HepG2 (cell line): ENCODE data around the gene SYNJ2. TPM values are rescaled to one million over a fixed set of nuclear protein-coding genes. Genes with fewer than 3 reads are reported as not detected.
A peak's percentile ranks its signal among the peaks of the same experiment; 100 is the strongest.

Experiments used
- CAMTA2 ChIP-seq: sonication (generic); formaldehyde crosslinking; IDR thresholded peaks from 2 replicates; pipeline ENCODE4 v1.4.0; 2020; ENCODE audit warnings: mild to moderate bottlenecking, missing genetic modification reagents, borderline replicate concordance
- CREBL2 ChIP-seq: sonication (generic); formaldehyde crosslinking; IDR thresholded peaks from 2 replicates; pipeline ENCODE4 v1.8.1; 2023; ENCODE audit warnings: missing genetic modification reagents, mild to moderate bottlenecking, borderline replicate concordance
- EED ChIP-seq: sonication (generic); formaldehyde crosslinking; IDR thresholded peaks from 2 replicates; pipeline ENCODE4 v1.5.0; 2020; ENCODE audit warnings: mild to moderate bottlenecking, missing genetic modification reagents
- EZH2 ChIP-seq: conservative IDR thresholded peaks from 2 replicates; pipeline ENCODE4 v1.6.1; 2012; ENCODE audit warnings: mild to moderate bottlenecking, low read depth, low read length, moderate library complexity
- HNF4A ChIP-seq: sonication (generic); formaldehyde crosslinking; IDR thresholded peaks from 2 replicates; pipeline ENCODE4 v1.4.0; 2020; ENCODE audit warnings: missing genetic modification reagents
- HNF4G ChIP-seq, 2 experiments: sonication (generic) in 1 of 2; formaldehyde crosslinking in 1 of 2; IDR thresholded peaks; 2 replicates each; pipeline versions ENCODE4 v1.4.0 to v1.6.1; 2011 to 2020; ENCODE audit warnings: borderline replicate concordance in 2 of 2, low read depth in 2 of 2, mild to moderate bottlenecking in 2 of 2, low read length in 1 of 2, missing genetic modification reagents in 1 of 2, moderate library complexity in 1 of 2
- MTERF4 ChIP-seq: sonication (generic); formaldehyde crosslinking; IDR thresholded peaks from 2 replicates; pipeline ENCODE4 v1.8.0; 2023; ENCODE audit warnings: mild to moderate bottlenecking, missing genetic modification reagents
- NR2C2 ChIP-seq: sonication (generic); formaldehyde crosslinking; IDR thresholded peaks from 2 replicates; pipeline ENCODE4 v1.4.0; 2020; ENCODE audit warnings: missing genetic modification reagents, mild to moderate bottlenecking, moderate library complexity, borderline replicate concordance
- PAF1 ChIP-seq: IDR thresholded peaks from 2 replicates; pipeline ENCODE4 v1.6.1; 2016; ENCODE audit warnings: missing genetic modification reagents, missing compliant biosample characterization
- SMARCC2 ChIP-seq: fragments of 450-650 bp; IDR thresholded peaks from 2 replicates; pipeline ENCODE4 v1.6.1; 2017; ENCODE audit warnings: antibody characterized with exemption, mild to moderate bottlenecking
- ZNF136 ChIP-seq: sonication (generic); formaldehyde crosslinking; IDR thresholded peaks from 2 replicates; pipeline ENCODE4 v1.8.1; 2022; ENCODE audit warnings: low read depth, mild to moderate bottlenecking, moderate library complexity, missing genetic modification reagents
- ZNF160 ChIP-seq: sonication (generic); formaldehyde crosslinking; IDR thresholded peaks from 2 replicates; pipeline ENCODE4 v1.8.0; 2022; ENCODE audit warnings: mild to moderate bottlenecking, inconsistent platforms, missing genetic modification reagents
- ZNF207 ChIP-seq: fragments of 450-650 bp; IDR thresholded peaks from 2 replicates; pipeline ENCODE4 v1.6.1; 2016; ENCODE audit warnings: antibody characterized with exemption, borderline replicate concordance
- ZNF224 ChIP-seq: sonication (generic); formaldehyde crosslinking; IDR thresholded peaks from 2 replicates; pipeline ENCODE4 v1.5.0; 2020; ENCODE audit warnings: mild to moderate bottlenecking, missing genetic modification reagents
- ZNF232 ChIP-seq: sonication (generic); formaldehyde crosslinking; IDR thresholded peaks from 2 replicates; pipeline ENCODE4 v1.4.0; 2020; ENCODE audit warnings: missing genetic modification reagents, borderline replicate concordance
- ZNF274 ChIP-seq: sonication (generic); formaldehyde crosslinking; IDR thresholded peaks from 2 replicates; pipeline ENCODE4 v1.5.1; 2020; ENCODE audit warnings: mild to moderate bottlenecking, missing genetic modification reagents
- ZNF484 ChIP-seq: sonication (generic); formaldehyde crosslinking; IDR thresholded peaks from 2 replicates; pipeline ENCODE4 v1.5.1; 2020; ENCODE audit warnings: mild to moderate bottlenecking, low read depth, missing genetic modification reagents, borderline replicate concordance
- ZNF740 ChIP-seq: sonication (generic); formaldehyde crosslinking; IDR thresholded peaks from 2 replicates; pipeline ENCODE4 v1.4.0; 2020; ENCODE audit warnings: missing genetic modification reagents
- polyA plus RNA-seq, 8 experiments: library from polyadenylated mRNA; depleted of rRNA in 3 of 8; stranded (reverse) in 7 of 8; unstranded in 1 of 8; fragments of >200 nt; fragmentation: Illumina TruSeq in 4 of 8; extraction: Trizol in 4 of 8; gene quantifications; 2 replicates each; pipeline versions ENCODE4 v1.2.1 to v1.2.3, GENCODE V29; 2011 to 2016; ENCODE audit warnings: low read depth in 4 of 8, missing spikeins in 1 of 8, mixed read lengths in 1 of 8; ENCODE audit not compliant: insufficient read depth in 1 of 8
- total RNA-seq, 5 experiments: library from RNA; depleted of rRNA; stranded (reverse); fragments of >200 nt; fragmentation: Illumina TruSeq; extraction: Trizol; gene quantifications; 2 replicates each; pipeline ENCODE4 v1.2.3, GENCODE V29; 2016; ENCODE audit warnings: low read depth in 1 of 5
- TF ChIP-seq, protein P1 (sequence below): sonication (generic); formaldehyde crosslinking; IDR thresholded peaks from 2 replicates; pipeline ENCODE4 v1.5.1; 2020; ENCODE audit warnings: mild to moderate bottlenecking, missing genetic modification reagents, moderate library complexity
- TF ChIP-seq, protein P2 (sequence below): sonication (generic); formaldehyde crosslinking; IDR thresholded peaks from 2 replicates; pipeline ENCODE4 v1.5.0; 2020; ENCODE audit warnings: missing genetic modification reagents, mild to moderate bottlenecking, borderline replicate concordance
- TF ChIP-seq, protein P3 (sequence below): sonication (generic); formaldehyde crosslinking; IDR thresholded peaks from 2 replicates; pipeline ENCODE4 v1.8.1; 2023; ENCODE audit warnings: mild to moderate bottlenecking, missing genetic modification reagents, borderline replicate concordance

Gene SYNJ2
- total and polyA plus RNA-seq, 2 of the 13 experiments (the other 11 are each of a cell fraction or from before 2014, with no cell fraction given): 39.1 to 57.6 TPM

GRCh38 chr6:158049055-158050028 is 67.7 kb downstream of the SYNJ2 start (continued):
- TF ChIP-seq, protein P1, sequence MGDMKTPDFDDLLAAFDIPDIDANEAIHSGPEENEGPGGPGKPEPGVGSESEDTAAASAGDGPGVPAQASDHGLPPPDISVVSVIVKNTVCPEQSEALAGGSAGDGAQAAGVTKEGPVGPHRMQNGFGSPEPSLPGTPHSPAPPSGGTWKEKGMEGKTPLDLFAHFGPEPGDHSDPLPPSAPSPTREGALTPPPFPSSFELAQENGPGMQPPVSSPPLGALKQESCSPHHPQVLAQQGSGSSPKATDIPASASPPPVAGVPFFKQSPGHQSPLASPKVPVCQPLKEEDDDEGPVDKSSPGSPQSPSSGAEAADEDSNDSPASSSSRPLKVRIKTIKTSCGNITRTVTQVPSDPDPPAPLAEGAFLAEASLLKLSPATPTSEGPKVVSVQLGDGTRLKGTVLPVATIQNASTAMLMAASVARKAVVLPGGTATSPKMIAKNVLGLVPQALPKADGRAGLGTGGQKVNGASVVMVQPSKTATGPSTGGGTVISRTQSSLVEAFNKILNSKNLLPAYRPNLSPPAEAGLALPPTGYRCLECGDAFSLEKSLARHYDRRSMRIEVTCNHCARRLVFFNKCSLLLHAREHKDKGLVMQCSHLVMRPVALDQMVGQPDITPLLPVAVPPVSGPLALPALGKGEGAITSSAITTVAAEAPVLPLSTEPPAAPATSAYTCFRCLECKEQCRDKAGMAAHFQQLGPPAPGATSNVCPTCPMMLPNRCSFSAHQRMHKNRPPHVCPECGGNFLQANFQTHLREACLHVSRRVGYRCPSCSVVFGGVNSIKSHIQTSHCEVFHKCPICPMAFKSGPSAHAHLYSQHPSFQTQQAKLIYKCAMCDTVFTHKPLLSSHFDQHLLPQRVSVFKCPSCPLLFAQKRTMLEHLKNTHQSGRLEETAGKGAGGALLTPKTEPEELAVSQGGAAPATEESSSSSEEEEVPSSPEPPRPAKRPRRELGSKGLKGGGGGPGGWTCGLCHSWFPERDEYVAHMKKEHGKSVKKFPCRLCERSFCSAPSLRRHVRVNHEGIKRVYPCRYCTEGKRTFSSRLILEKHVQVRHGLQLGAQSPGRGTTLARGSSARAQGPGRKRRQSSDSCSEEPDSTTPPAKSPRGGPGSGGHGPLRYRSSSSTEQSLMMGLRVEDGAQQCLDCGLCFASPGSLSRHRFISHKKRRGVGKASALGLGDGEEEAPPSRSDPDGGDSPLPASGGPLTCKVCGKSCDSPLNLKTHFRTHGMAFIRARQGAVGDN (CRISPR knock-in tag): peak; percentile 95
- no peak for TF ChIP-seq CREBL2
- no peak for TF ChIP-seq PAF1
- no peak for TF ChIP-seq EED (CRISPR knock-in tag)
- TF ChIP-seq ZNF136 (CRISPR knock-in tag): no peak
- TF ChIP-seq ZNF160: no peak
- TF ChIP-seq ZNF484 (CRISPR knock-in tag): no peak
- TF ChIP-seq, protein P2, sequence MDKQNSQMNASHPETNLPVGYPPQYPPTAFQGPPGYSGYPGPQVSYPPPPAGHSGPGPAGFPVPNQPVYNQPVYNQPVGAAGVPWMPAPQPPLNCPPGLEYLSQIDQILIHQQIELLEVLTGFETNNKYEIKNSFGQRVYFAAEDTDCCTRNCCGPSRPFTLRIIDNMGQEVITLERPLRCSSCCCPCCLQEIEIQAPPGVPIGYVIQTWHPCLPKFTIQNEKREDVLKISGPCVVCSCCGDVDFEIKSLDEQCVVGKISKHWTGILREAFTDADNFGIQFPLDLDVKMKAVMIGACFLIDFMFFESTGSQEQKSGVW (CRISPR knock-in tag): no peak
- peak; percentile 73; the same call in 1 of the 2 replicates for TF ChIP-seq HNF4G (IDR thresholded peaks at IDR 0.05; ENCODE audit: borderline replicate concordance, low read depth, low read length)
- TF ChIP-seq HNF4G (CRISPR knock-in tag; IDR thresholded peaks at IDR 0.05; ENCODE audit: borderline replicate concordance, low read depth): peak; percentile 86; the same call in 1 of the 2 replicates
- no peak for TF ChIP-seq ZNF224 (CRISPR knock-in tag)
- TF ChIP-seq ZNF232 (CRISPR knock-in tag): no peak
- TF ChIP-seq CAMTA2 (CRISPR knock-in tag): peak; percentile 22; the same call in 1 of the 2 replicates
- TF ChIP-seq EZH2: no peak
- TF ChIP-seq, protein P3, sequence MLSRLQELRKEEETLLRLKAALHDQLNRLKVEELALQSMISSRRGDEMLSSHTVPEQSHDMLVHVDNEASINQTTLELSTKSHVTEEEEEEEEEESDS: no peak
- peak; percentile 72 for TF ChIP-seq NR2C2 (CRISPR knock-in tag)
- no peak; the same call in 1 of the 2 replicates for TF ChIP-seq ZNF740
- no peak for TF ChIP-seq SMARCC2
- TF ChIP-seq ZNF274 (CRISPR knock-in tag): no peak
- TF ChIP-seq MTERF4 (CRISPR knock-in tag): no peak
- TF ChIP-seq HNF4A (CRISPR knock-in tag): peak; percentile 95
- TF ChIP-seq ZNF207: no peak
